Measurements from ENCODE around the gene DNM1.

DNM1 gene

GRCh38 chr9:128243215-128244018 is 40.2 kb downstream of the DNM1 start:
- DNase-seq (ENCODE audit: low read depth), result no peak

GRCh38 chr9:128244091-128244836 is 41.1 kb downstream of the DNM1 start:
- no peak for DNase-seq (ENCODE audit: low read depth)
- no peak for TF ChIP-seq CTCF (IDR thresholded peaks at IDR 0.05; ENCODE audit: insufficient read depth, low read depth, low read length, missing control alignments)
- no peak overlapping the region for H3K4me3 ChIP-seq (ENCODE audit: low read length)

More at GRCh38 chr9:128243215-128244018, 40.2 kb downstream of the DNM1 start:
- no peak overlapping the region for H3K4me3 ChIP-seq (ENCODE audit: low read length)
- TF ChIP-seq CTCF (IDR thresholded peaks at IDR 0.05; ENCODE audit: insufficient read depth, low read depth, low read length, missing control alignments), result no peak

- DNase-seq (ENCODE audit: low read depth), result no peak
- no peak overlapping the region for H3K4me3 ChIP-seq (ENCODE audit: low read length)
- no peak for TF ChIP-seq CTCF (IDR thresholded peaks at IDR 0.05; ENCODE audit: insufficient read depth, low read depth, low read length, missing control alignments)
Measured at GRCh38 chr9:128244837-128245231, 41.7 kb downstream of the DNM1 start.

GRCh38 chr9:128245421-128246151 is 42.4 kb downstream of the DNM1 start:
- H3K4me3 ChIP-seq (ENCODE audit: low read length), result no peak overlapping the region
- TF ChIP-seq CTCF (IDR thresholded peaks at IDR 0.05; ENCODE audit: insufficient read depth, low read depth, low read length, missing control alignments), result no peak
- DNase-seq (ENCODE audit: low read depth), result peak; percentile 27

- TF ChIP-seq CTCF (IDR thresholded peaks at IDR 0.05; ENCODE audit: insufficient read depth, low read depth, low read length, missing control alignments), result no peak
- DNase-seq (ENCODE audit: low read depth), result no peak
- no peak overlapping the region for H3K4me3 ChIP-seq (ENCODE audit: low read length)
Measured at GRCh38 chr9:128246471-128246870, 43.3 kb downstream of the DNM1 start.

- no peak for TF ChIP-seq CTCF (IDR thresholded peaks at IDR 0.05; ENCODE audit: insufficient read depth, low read depth, low read length, missing control alignments)
- no peak for DNase-seq (ENCODE audit: low read depth)
- no peak overlapping the region for H3K4me3 ChIP-seq (ENCODE audit: low read length)
Measured at GRCh38 chr9:128247226-128247803, 44.1 kb downstream of the DNM1 start.
